ENCODE measurements around the gene BLTP3B. TPM values are rescaled to one million over a fixed set of nuclear protein-coding genes. Genes with fewer than 3 reads are reported as not detected.

The BLTP3B gene
- total RNA-seq, 1 donor from 2014 or later = 12.9 TPM

- no peak for FAIRE-seq
Observed at GRCh38 chr12:100173111-100173510, 30.4 kb upstream of the BLTP3B start.

GRCh38 chr12:100171248-100171647 lies 28.6 kb upstream of the BLTP3B start:
- H3K36me3 ChIP-seq (ENCODE audit: control insufficient read depth, insufficient read depth, low read length) = peaks cover under 1% of the 10 kb centered on the region
- no peaks in the 10 kb centered on the region for H3K27me3 ChIP-seq (ENCODE audit: control insufficient read depth, insufficient read depth, low read length)
- TF ChIP-seq, protein P1, sequence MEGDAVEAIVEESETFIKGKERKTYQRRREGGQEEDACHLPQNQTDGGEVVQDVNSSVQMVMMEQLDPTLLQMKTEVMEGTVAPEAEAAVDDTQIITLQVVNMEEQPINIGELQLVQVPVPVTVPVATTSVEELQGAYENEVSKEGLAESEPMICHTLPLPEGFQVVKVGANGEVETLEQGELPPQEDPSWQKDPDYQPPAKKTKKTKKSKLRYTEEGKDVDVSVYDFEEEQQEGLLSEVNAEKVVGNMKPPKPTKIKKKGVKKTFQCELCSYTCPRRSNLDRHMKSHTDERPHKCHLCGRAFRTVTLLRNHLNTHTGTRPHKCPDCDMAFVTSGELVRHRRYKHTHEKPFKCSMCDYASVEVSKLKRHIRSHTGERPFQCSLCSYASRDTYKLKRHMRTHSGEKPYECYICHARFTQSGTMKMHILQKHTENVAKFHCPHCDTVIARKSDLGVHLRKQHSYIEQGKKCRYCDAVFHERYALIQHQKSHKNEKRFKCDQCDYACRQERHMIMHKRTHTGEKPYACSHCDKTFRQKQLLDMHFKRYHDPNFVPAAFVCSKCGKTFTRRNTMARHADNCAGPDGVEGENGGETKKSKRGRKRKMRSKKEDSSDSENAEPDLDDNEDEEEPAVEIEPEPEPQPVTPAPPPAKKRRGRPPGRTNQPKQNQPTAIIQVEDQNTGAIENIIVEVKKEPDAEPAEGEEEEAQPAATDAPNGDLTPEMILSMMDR (IDR thresholded peaks at IDR 0.05; ENCODE audit: insufficient read depth, low read length, severe bottlenecking) = no peak
- no peak overlapping the region for H3K4me3 ChIP-seq (ENCODE audit: low read depth, low read length)
- DNase-seq (ENCODE audit: low read depth) (no peak), FAIRE-seq (no peak)

More at GRCh38 chr12:100173111-100173510, 30.4 kb upstream of the BLTP3B start:
- TF ChIP-seq, protein P1 (IDR thresholded peaks at IDR 0.05; ENCODE audit: insufficient read depth, low read length, severe bottlenecking) = no peak
- Histone ChIP-seq H3K36me3 (ENCODE audit: control insufficient read depth, insufficient read depth, low read length) (no peaks in the 10 kb centered on the region), H3K4me3 (ENCODE audit: low read depth, low read length) (no peak overlapping the region), H3K27me3 (ENCODE audit: control insufficient read depth, insufficient read depth, low read length) (no peaks in the 10 kb centered on the region)
- DNase-seq (ENCODE audit: low read depth) = no peak

GRCh38 chr12:100170313-100170858 lies 27.7 kb upstream of the BLTP3B start:
- DNase-seq (ENCODE audit: low read depth) = no peak
- FAIRE-seq = no peak
- TF ChIP-seq, protein P1 (IDR thresholded peaks at IDR 0.05; ENCODE audit: insufficient read depth, low read length, severe bottlenecking) = no peak
- Histone ChIP-seq H3K4me3 (ENCODE audit: low read depth, low read length) (no peak overlapping the region), H3K36me3 (ENCODE audit: control insufficient read depth, insufficient read depth, low read length) (peaks cover 2% of the 10 kb centered on the region), H3K27me3 (ENCODE audit: control insufficient read depth, insufficient read depth, low read length) (no peaks in the 10 kb centered on the region)

GRCh38 chr12:100169345-100169744 lies 26.7 kb upstream of the BLTP3B start:
- TF ChIP-seq, protein P1 (IDR thresholded peaks at IDR 0.05; ENCODE audit: insufficient read depth, low read length, severe bottlenecking) = no peak
- no peak for DNase-seq (ENCODE audit: low read depth)
- Histone ChIP-seq H3K27me3 (ENCODE audit: control insufficient read depth, insufficient read depth, low read length) (no peaks in the 10 kb centered on the region), H3K36me3 (ENCODE audit: control insufficient read depth, insufficient read depth, low read length) (peaks cover 2% of the 10 kb centered on the region), H3K4me3 (ENCODE audit: low read depth, low read length) (no peak overlapping the region)
- no peak for FAIRE-seq

DNA sequence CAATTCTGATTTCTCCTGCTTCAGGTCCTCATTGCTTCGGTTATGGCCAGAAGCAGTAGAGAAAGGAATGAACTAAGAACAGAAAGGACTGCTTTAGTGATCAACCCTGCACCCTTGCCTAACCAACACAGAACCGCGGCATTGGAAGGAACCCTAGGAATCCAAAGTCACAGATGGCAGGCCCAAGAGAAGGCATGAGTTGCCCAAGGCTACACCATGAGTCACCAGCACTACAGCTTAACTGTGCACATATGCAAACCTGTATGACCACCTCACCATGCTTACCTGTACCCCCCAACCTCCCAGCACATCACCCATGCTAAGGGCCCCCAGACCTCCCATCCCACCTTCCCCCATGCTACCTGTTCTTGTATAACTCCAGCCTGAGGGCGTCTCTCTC lies 25.9 kb upstream of the BLTP3B start:
- peak; percentile 46 for DNase-seq (ENCODE audit: low read depth)
- FAIRE-seq = peak; percentile 55
- H3K36me3 ChIP-seq (ENCODE audit: control insufficient read depth, insufficient read depth, low read length) = peaks cover 2% of the 10 kb centered on the region
- H3K4me3 ChIP-seq (ENCODE audit: low read depth, low read length) = no peak overlapping the region
- no peaks in the 10 kb centered on the region for H3K27me3 ChIP-seq (ENCODE audit: control insufficient read depth, insufficient read depth, low read length)
- TF ChIP-seq, protein P1 (IDR thresholded peaks at IDR 0.05; ENCODE audit: insufficient read depth, low read length, severe bottlenecking) = no peak

GRCh38 chr12:100166232-100166631 lies 23.6 kb upstream of the BLTP3B start:
- TF ChIP-seq, protein P1 (IDR thresholded peaks at IDR 0.05; ENCODE audit: insufficient read depth, low read length, severe bottlenecking) = no peak
- Histone ChIP-seq H3K27me3 (ENCODE audit: control insufficient read depth, insufficient read depth, low read length) (no peaks in the 10 kb centered on the region), H3K36me3 (ENCODE audit: control insufficient read depth, insufficient read depth, low read length) (peaks cover 2% of the 10 kb centered on the region), H3K4me3 (ENCODE audit: low read depth, low read length) (no peak overlapping the region)
- FAIRE-seq = no peak
- DNase-seq (ENCODE audit: low read depth) = no peak

Data from bronchial epithelial cell (primary cell).